ENCODE data around the gene PLXNA2.

DNA sequence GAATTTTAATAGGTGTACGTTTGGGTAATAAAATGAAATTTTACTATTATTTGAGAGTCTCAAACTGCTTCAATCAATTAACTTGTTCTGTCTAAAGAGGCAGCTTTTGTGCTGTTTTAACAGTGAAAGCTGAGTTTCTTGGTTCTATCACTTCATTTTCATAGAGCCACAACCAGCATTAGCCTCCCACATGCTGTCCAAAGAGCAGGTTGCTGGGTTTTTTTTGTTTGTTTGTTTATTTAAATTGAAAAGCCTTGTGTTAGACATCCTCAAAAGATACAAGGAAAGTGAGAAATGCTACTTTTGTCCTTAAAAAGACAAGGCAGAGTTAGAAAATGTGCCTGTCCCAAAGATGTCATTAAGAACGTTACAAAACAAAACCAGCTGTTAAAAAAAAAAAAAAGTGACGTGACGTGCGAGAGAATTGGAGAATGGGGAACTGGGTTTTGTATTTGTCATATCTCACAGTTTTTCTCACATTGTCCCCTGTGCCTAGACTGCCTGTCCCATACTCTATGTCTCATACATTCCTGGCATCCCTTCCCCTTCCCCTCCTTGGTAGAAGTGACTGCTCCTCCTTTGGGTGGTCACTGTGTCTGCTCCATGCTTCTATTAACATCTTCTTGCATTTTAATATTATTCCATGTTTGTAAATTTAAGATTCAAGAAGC is 270.2 kb downstream of the PLXNA2 start:
- TF ChIP-seq POLR2A (IDR thresholded peaks at IDR 0.05; ENCODE audit: low read depth) (no peak), EP300 (IDR thresholded peaks at IDR 0.05) (no peak), POLR2AphosphoS5 (IDR thresholded peaks at IDR 0.05) (no peak)
- TF ChIP-seq, protein P1, sequence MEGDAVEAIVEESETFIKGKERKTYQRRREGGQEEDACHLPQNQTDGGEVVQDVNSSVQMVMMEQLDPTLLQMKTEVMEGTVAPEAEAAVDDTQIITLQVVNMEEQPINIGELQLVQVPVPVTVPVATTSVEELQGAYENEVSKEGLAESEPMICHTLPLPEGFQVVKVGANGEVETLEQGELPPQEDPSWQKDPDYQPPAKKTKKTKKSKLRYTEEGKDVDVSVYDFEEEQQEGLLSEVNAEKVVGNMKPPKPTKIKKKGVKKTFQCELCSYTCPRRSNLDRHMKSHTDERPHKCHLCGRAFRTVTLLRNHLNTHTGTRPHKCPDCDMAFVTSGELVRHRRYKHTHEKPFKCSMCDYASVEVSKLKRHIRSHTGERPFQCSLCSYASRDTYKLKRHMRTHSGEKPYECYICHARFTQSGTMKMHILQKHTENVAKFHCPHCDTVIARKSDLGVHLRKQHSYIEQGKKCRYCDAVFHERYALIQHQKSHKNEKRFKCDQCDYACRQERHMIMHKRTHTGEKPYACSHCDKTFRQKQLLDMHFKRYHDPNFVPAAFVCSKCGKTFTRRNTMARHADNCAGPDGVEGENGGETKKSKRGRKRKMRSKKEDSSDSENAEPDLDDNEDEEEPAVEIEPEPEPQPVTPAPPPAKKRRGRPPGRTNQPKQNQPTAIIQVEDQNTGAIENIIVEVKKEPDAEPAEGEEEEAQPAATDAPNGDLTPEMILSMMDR (IDR thresholded peaks at IDR 0.05), result no peak
